HG02870 (cell line): ENCODE results near the gene FAM98B.

ENCODE experiments used
- ATAC-seq: cut with Tn5 transposase; IDR thresholded peaks from one replicate; pipeline ENCODE4 v1.9.1; 2021; ENCODE audit warnings: mild to moderate bottlenecking, moderate library complexity; ENCODE audit not compliant: unreplicated experiment

The FAM98B gene

GRCh38 chr15:38535491-38536200 lies 81.7 kb downstream of the FAM98B start:
- no peak for ATAC-seq

GRCh38 chr15:38536201-38536676 lies 82.3 kb downstream of the FAM98B start:
- no peak for ATAC-seq
